ENCODE measurements around the gene CYP27B1. TPM values are rescaled to one million over a fixed set of nuclear protein-coding genes. Genes with fewer than 3 reads are reported as not detected.

The CYP27B1 gene
- total RNA-seq, 1 experiment from 2014 or later = 11.6 TPM

DNA sequence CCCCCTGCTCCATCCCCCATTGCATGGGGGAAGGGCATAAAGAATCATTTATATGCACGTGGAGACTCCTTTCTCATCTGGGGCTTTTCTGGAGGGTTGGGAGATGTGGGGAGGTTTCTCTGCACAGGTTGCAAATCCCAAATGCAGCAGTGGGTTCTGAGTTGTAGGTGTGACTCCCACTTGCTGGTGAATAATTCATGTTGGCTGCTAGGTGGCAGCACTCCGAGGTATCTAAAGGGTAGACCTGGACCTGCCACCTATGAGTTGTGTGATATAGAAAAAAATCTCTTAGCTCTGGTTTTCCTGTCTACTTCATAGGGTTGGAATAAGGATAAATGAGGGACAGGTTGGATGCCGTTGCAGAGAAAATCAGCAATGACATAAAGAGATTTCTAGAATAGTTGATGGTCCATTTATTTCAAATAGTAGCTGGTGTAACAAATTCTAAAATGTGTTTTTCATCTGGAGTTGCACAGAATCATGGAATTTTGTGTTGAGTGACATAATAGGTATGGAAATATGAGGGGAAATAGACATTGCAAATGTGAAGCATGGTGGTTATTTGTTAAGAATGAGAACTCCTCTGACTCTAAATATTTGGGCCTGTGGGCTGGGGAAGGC is 7.4 kb downstream of the CYP27B1 start:
- H3K9me3 ChIP-seq (ENCODE audit: control insufficient read depth in 1 of 2, insufficient read depth in 1 of 2, low read depth in 1 of 2, low read length in 2 of 2) = no peaks in the 10 kb centered on the region
- H4K20me1 ChIP-seq (ENCODE audit: insufficient read depth) = no peaks in the 10 kb centered on the region
- POLR2A ChIA-PET = interaction anchor here (0.8 kb wide), 1 partner anchor 13 kb away, joined by 3 read pairs; the partner anchor contains the start of genes EEF1AKMT3 and METTL1
- H3K4me2 ChIP-seq (ENCODE audit: low read length) = no peak overlapping the region
- intact Hi-C loops (cut with micrococcal nuclease) = loop anchor here (1.0 kb wide), 1 partner anchor 146 kb away; no protein-coding TSS in a partner anchor
- H3K9ac ChIP-seq (ENCODE audit: low read length) = no peak overlapping the region
- DNase-seq (ENCODE audit: low read depth, low spot score) (no peak), ATAC-seq (peak; percentile 43)
- H3K4me3 ChIP-seq (replicated peaks in 1 of 2; ENCODE audit: low read depth in 1 of 2, low read length in 2 of 2) = no peak overlapping the region
- BruUV-seq (replicated peaks) = no TSS peak
- H3K36me3 ChIP-seq (ENCODE audit: control insufficient read depth in 1 of 2, insufficient read depth in 2 of 2, low read length in 2 of 2) = peaks cover 0 to 7% of the 10 kb centered on the region in 2 experiments; a peak in 2 of 4 replicates
- no peak for TF ChIP-seq POLR2AphosphoS5 (IDR thresholded peaks at IDR 0.05; ENCODE audit: low read depth, low read length)
- TF ChIP-seq, protein P1, sequence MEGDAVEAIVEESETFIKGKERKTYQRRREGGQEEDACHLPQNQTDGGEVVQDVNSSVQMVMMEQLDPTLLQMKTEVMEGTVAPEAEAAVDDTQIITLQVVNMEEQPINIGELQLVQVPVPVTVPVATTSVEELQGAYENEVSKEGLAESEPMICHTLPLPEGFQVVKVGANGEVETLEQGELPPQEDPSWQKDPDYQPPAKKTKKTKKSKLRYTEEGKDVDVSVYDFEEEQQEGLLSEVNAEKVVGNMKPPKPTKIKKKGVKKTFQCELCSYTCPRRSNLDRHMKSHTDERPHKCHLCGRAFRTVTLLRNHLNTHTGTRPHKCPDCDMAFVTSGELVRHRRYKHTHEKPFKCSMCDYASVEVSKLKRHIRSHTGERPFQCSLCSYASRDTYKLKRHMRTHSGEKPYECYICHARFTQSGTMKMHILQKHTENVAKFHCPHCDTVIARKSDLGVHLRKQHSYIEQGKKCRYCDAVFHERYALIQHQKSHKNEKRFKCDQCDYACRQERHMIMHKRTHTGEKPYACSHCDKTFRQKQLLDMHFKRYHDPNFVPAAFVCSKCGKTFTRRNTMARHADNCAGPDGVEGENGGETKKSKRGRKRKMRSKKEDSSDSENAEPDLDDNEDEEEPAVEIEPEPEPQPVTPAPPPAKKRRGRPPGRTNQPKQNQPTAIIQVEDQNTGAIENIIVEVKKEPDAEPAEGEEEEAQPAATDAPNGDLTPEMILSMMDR (IDR thresholded peaks at IDR 0.05 in 2 of 3, conservative IDR thresholded peaks at IDR 0.05 in 1 of 3; ENCODE audit: borderline replicate concordance in 1 of 3, insufficient read depth in 1 of 3, low read depth in 2 of 3, low read length in 2 of 3) = peak in 2 of 3 experiments; percentile 54 to 70; a peak in 4 of 6 replicates
- no peaks in the 10 kb centered on the region for H3K27me3 ChIP-seq (ENCODE audit: insufficient read depth, low read length)
- RAD21 ChIA-PET (ENCODE audit: low non-redundant PET in 1 of 2, low total read pairs in 2 of 2, uncharacterized antibody in 2 of 2, unreplicated experiment in 2 of 2) = no interaction called here
- CTCF ChIA-PET = interaction anchor here (0.6 to 1.0 kb wide), 6 partner anchors 13 to 33 kb away, joined by 3 to 5 read pairs (median 3); partner anchors contain the start of genes EEF1AKMT3, METTL1 and TSFM
- no peaks in the 10 kb centered on the region for H3K9me2 ChIP-seq (ENCODE audit: insufficient read depth)
- no peak overlapping the region for H2AFZ ChIP-seq (ENCODE audit: low read depth, low read length, poor library complexity, severe bottlenecking)
- no peak overlapping the region for H3K27ac ChIP-seq (ENCODE audit: low read depth, low read length)
- H3K79me2 ChIP-seq (ENCODE audit: insufficient read depth, low read length) = no peaks in the 10 kb centered on the region
- peaks cover 6 to 21% of the 10 kb centered on the region in 2 experiments for H3K4me1 ChIP-seq (ENCODE audit: control insufficient read depth in 1 of 2, insufficient read depth in 2 of 2, low read length in 2 of 2)

DNA sequence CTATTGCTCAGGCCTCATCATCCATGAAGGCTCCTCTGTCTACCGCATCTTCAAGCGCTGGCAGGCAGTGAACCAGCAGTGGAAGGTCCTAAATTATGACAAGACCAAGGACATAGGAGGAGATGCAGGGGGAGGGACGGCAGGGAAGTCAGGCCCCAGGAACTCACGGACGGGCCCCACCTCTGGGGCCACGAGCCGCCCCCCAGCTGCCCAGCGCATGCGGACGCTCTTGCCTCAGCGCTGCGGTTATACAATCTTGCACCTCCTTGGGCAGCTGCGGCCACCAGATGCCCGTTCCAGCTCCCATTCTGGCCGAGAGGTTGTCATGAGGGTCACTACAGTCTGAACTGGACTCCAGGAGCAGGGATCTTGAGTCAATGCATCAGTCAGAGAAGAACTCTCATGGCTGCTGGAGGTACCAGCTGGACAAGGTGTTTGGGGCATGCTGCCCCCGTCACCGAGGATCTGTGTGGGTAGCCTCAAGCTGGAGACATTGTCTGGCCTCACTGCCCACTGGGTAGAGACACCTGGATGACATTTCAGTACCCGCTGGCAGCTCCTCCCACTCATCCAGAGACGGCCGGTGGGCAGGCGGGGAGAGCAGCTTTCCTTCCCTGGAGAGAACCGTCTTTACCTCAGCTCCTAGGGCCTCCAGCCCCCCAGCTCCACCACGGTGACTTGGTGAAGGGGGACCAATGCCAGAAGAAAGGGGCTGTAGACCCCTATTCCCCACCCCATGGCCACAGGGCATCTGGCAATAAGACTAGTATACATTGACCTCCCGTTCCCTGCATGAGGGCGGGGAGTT is 8.1 kb downstream of the CYP27B1 start:
- TF ChIP-seq POLR2AphosphoS5 (IDR thresholded peaks at IDR 0.05; ENCODE audit: low read depth, low read length) (0 out of 2 replicates have a peak, but pooled peaks have one; percentile 3), RAD21 (IDR thresholded peaks at IDR 0.05; ENCODE audit: low read depth) (no peak)
- DNase-seq (ENCODE audit: low read depth, low spot score) (no peak), ATAC-seq (no peak)
- peaks cover 0 to 7% of the 10 kb centered on the region in 2 experiments; a peak in 2 of 4 replicates for H3K36me3 ChIP-seq (ENCODE audit: control insufficient read depth in 1 of 2, insufficient read depth in 2 of 2, low read length in 2 of 2)
- CTCF ChIA-PET = interaction anchor here (0.7 to 1.0 kb wide), 4 partner anchors 13 to 21 kb away, joined by 3 to 5 read pairs (median 3); partner anchors contain the start of genes EEF1AKMT3, METTL1 and TSPAN31
- intact Hi-C loops (cut with micrococcal nuclease) = loop anchor here (1.0 kb wide), 1 partner anchor 147 kb away; no protein-coding TSS in a partner anchor
- no TSS peak for BruUV-seq (replicated peaks)
- H3K27me3 ChIP-seq (ENCODE audit: insufficient read depth, low read length) = no peaks in the 10 kb centered on the region
- no peak overlapping the region for H3K27ac ChIP-seq (ENCODE audit: low read depth, low read length)
- no peak overlapping the region for H3K4me2 ChIP-seq (ENCODE audit: low read length)
- no peaks in the 10 kb centered on the region for H4K20me1 ChIP-seq (ENCODE audit: insufficient read depth)
- peaks cover 11 to 23% of the 10 kb centered on the region in 2 experiments for H3K4me1 ChIP-seq (ENCODE audit: control insufficient read depth in 1 of 2, insufficient read depth in 2 of 2, low read length in 2 of 2)
- POLR2A ChIA-PET = interaction anchor here (0.8 kb wide), 1 partner anchor 13 kb away, joined by 3 read pairs; the partner anchor contains the start of genes EEF1AKMT3 and METTL1
- no peak overlapping the region for H2AFZ ChIP-seq (ENCODE audit: low read depth, low read length, poor library complexity, severe bottlenecking)
- no peak overlapping the region for H3K9ac ChIP-seq (ENCODE audit: low read length)
- RAD21 ChIA-PET (ENCODE audit: low non-redundant PET in 1 of 2, low total read pairs in 2 of 2, uncharacterized antibody in 2 of 2, unreplicated experiment in 2 of 2) = no interaction called here
- H3K79me2 ChIP-seq (ENCODE audit: insufficient read depth, low read length) = no peaks in the 10 kb centered on the region
- no peaks in the 10 kb centered on the region for H3K9me2 ChIP-seq (ENCODE audit: insufficient read depth)
- no peaks in the 10 kb centered on the region for H3K9me3 ChIP-seq (ENCODE audit: control insufficient read depth in 1 of 2, insufficient read depth in 1 of 2, low read depth in 1 of 2, low read length in 2 of 2)
- H3K4me3 ChIP-seq (replicated peaks in 1 of 2; ENCODE audit: low read depth in 1 of 2, low read length in 2 of 2) = no peak overlapping the region

Measured in HCT116 (cell line).